Measurements from ENCODE around the gene PLCB1.

The PLCB1 gene

GRCh38 chr20:8212286-8212685 is 80.2 kb downstream of the PLCB1 start:
- DNase-seq (ENCODE audit: low read depth in 2 of 2), result no peak

- DNase-seq (ENCODE audit: low read depth in 2 of 2), result no peak
Observed at GRCh38 chr20:8213270-8213669, 81.2 kb downstream of the PLCB1 start.

- no peak for DNase-seq (ENCODE audit: low read depth in 2 of 2)
Observed at GRCh38 chr20:8213831-8214587, 81.9 kb downstream of the PLCB1 start.

- no peak for DNase-seq (ENCODE audit: low read depth in 2 of 2)
Observed at GRCh38 chr20:8215361-8215781, 83.3 kb downstream of the PLCB1 start.

- DNase-seq (ENCODE audit: low read depth in 2 of 2), result no peak
Observed at GRCh38 chr20:8216375-8217200, 84.5 kb downstream of the PLCB1 start.

- no peak for DNase-seq (ENCODE audit: low read depth in 2 of 2)
Observed at GRCh38 chr20:8218861-8219260, 86.8 kb downstream of the PLCB1 start.

GRCh38 chr20:8219403-8219802 is 87.3 kb downstream of the PLCB1 start:
- DNase-seq (ENCODE audit: low read depth in 2 of 2), result no peak

GRCh38 chr20:8220716-8221115 is 88.7 kb downstream of the PLCB1 start:
- no peak for DNase-seq (ENCODE audit: low read depth in 2 of 2)

- no peak for DNase-seq (ENCODE audit: low read depth in 2 of 2)
Observed at GRCh38 chr20:8221887-8222419, 89.9 kb downstream of the PLCB1 start.

- DNase-seq (ENCODE audit: low read depth in 2 of 2), result no peak
Observed at GRCh38 chr20:8223091-8223870, 91.2 kb downstream of the PLCB1 start.

GRCh38 chr20:8225658-8226057 is 93.6 kb downstream of the PLCB1 start:
- DNase-seq (ENCODE audit: low read depth in 2 of 2), result no peak

- no peak for DNase-seq (ENCODE audit: low read depth in 2 of 2)
Observed at GRCh38 chr20:8226106-8226505, 94.0 kb downstream of the PLCB1 start.

- no peak for DNase-seq (ENCODE audit: low read depth in 2 of 2)
Observed at GRCh38 chr20:8227293-8227692, 95.2 kb downstream of the PLCB1 start.

- no peak for DNase-seq (ENCODE audit: low read depth in 2 of 2)
Observed at GRCh38 chr20:8228315-8228714, 96.2 kb downstream of the PLCB1 start.

- no peak for DNase-seq (ENCODE audit: low read depth in 2 of 2)
Observed at GRCh38 chr20:8229090-8229489, 97.0 kb downstream of the PLCB1 start.

GRCh38 chr20:8231038-8231437 is 99.0 kb downstream of the PLCB1 start:
- DNase-seq (ENCODE audit: low read depth in 2 of 2), result no peak

GRCh38 chr20:8232332-8232731 is 100.3 kb downstream of the PLCB1 start:
- DNase-seq (ENCODE audit: low read depth in 2 of 2), result no peak

GRCh38 chr20:8234580-8234979 is 102.5 kb downstream of the PLCB1 start:
- DNase-seq (ENCODE audit: low read depth in 2 of 2), result no peak

- DNase-seq (ENCODE audit: low read depth in 2 of 2), result no peak
Observed at GRCh38 chr20:8242066-8242465, 110.0 kb downstream of the PLCB1 start.

- no peak for DNase-seq (ENCODE audit: low read depth in 2 of 2)
Observed at GRCh38 chr20:8242827-8243724, 111.0 kb downstream of the PLCB1 start.

GRCh38 chr20:8244637-8245036 is 112.6 kb downstream of the PLCB1 start:
- no peak for DNase-seq (ENCODE audit: low read depth in 2 of 2)

All from stimulated activated CD8-positive, alpha-beta memory T cell treated with anti-CD3 and anti-CD28 coated beads, Interleukin-2, amount 100 ng/mL, for 1 hour (primary cell).